Stromal cell of bone marrow (primary cell): ENCODE data around the gene ADAMTSL1.
A peak's percentile ranks its signal among the peaks of the same experiment; 100 is the strongest.

Source experiments
- DNase-seq: peaks from one replicate; pipeline ENCODE4 v3.0.0-alpha.2; 2012; ENCODE audit warnings: low read depth

Gene ADAMTSL1

GRCh38 chr9:18473652-18474279 lies at the start of gene ADAMTSL1:
Gene ADAMTSL1, plus strand, starts transcription at chr9:18474153. Its CDS starts 80 bp downstream, at chr9:18474233.
- peak; percentile 60 for DNase-seq

- no peak for DNase-seq
Measured at GRCh38 chr9:18427691-18428090, 46.3 kb upstream of the ADAMTSL1 start.

GRCh38 chr9:18428661-18429060 lies 45.3 kb upstream of the ADAMTSL1 start:
- no peak for DNase-seq

GRCh38 chr9:18429070-18429469 lies 44.9 kb upstream of the ADAMTSL1 start:
- peak; percentile 77 for DNase-seq

- DNase-seq: no peak
Measured at GRCh38 chr9:18433620-18434019, 40.3 kb upstream of the ADAMTSL1 start.

- no peak for DNase-seq
Measured at GRCh38 chr9:18437315-18438201, 36.4 kb upstream of the ADAMTSL1 start.

GRCh38 chr9:18438300-18438925 lies 35.5 kb upstream of the ADAMTSL1 start:
- no peak for DNase-seq

- DNase-seq: no peak
Measured at GRCh38 chr9:18438951-18439350, 35.0 kb upstream of the ADAMTSL1 start.

GRCh38 chr9:18441261-18441660 lies 32.7 kb upstream of the ADAMTSL1 start:
- DNase-seq: no peak

- peak; percentile 69 for DNase-seq
Measured at GRCh38 chr9:18442629-18443491, 31.1 kb upstream of the ADAMTSL1 start.

- DNase-seq: no peak
Measured at GRCh38 chr9:18447131-18447530, 26.8 kb upstream of the ADAMTSL1 start.

GRCh38 chr9:18447541-18447940 lies 26.4 kb upstream of the ADAMTSL1 start:
- DNase-seq: no peak

- DNase-seq: no peak
Measured at GRCh38 chr9:18448101-18448500, 25.9 kb upstream of the ADAMTSL1 start.

- DNase-seq: no peak
Measured at GRCh38 chr9:18451406-18451805, 22.5 kb upstream of the ADAMTSL1 start.

GRCh38 chr9:18452276-18452675 lies 21.7 kb upstream of the ADAMTSL1 start:
- no peak for DNase-seq

GRCh38 chr9:18456624-18457237 lies 17.2 kb upstream of the ADAMTSL1 start:
- DNase-seq: no peak

GRCh38 chr9:18457510-18457909 lies 16.4 kb upstream of the ADAMTSL1 start:
- no peak for DNase-seq

- peak; percentile 84 for DNase-seq
Measured at GRCh38 chr9:18459962-18460584, 13.9 kb upstream of the ADAMTSL1 start.

- DNase-seq: no peak
Measured at GRCh38 chr9:18461496-18461895, 12.5 kb upstream of the ADAMTSL1 start.

GRCh38 chr9:18463991-18464390 lies 10.0 kb upstream of the ADAMTSL1 start:
- DNase-seq: no peak

- no peak for DNase-seq
Measured at GRCh38 chr9:18466101-18466500, 7.9 kb upstream of the ADAMTSL1 start.
